ENCODE measurements around the gene FOXO6.

GRCh38 chr1:41413748-41414281, 52.6 kb downstream of the FOXO6 start:
- TF ChIP-seq RFX5 (IDR thresholded peaks at IDR 0.05; ENCODE audit: low read depth, low read length) (no peak), CTCF (IDR thresholded peaks at IDR 0.05 in 2 of 3, conservative IDR thresholded peaks at IDR 0.05 in 1 of 3; ENCODE audit: control insufficient read depth in 2 of 3, extremely low read depth in 1 of 3, insufficient read depth in 1 of 3, low read depth in 3 of 3, low read length in 3 of 3) (no peak), ZBTB40 (IDR thresholded peaks at IDR 0.05; ENCODE audit: borderline replicate concordance) (no peak)
